OCI-M1 (cell line): ENCODE data around the gene ARHGAP25.

ENCODE experiments used
- DNase-seq: peaks from one replicate; lab custom pipeline; 2025; lab: John Stamatoyannopoulos, UW

Gene ARHGAP25

DNA sequence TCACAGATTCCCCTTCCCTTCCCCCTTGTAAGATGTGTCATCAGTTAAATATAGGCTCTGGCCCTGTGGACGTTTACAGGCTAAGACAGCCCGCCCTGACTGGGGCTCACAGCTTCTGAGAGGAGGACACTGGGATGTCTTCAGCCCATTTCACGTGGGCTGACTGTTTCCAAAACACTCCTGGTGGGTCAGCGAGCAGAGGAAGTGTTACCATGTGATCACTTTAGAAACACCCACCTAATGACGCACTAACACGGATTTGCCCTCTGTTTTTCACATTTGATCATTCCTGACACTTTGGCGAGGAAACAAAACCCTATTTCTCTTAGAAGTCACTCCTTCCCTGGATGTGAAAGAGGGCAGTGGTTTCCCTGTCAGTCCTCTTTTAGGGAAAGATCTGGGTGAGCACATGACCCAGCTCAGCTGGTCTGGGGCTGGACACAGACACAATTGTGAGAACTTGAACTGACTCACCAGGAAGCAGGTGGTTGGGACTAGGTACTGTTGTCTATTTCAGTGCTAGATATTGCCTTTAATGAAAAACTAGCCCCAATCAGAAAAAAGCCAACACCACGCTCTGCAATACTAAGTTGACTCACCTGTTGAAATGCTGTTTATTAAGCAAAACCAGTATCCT lies 97.7 kb downstream of the ARHGAP25 start:
- peak; percentile 73 for DNase-seq

DNA sequence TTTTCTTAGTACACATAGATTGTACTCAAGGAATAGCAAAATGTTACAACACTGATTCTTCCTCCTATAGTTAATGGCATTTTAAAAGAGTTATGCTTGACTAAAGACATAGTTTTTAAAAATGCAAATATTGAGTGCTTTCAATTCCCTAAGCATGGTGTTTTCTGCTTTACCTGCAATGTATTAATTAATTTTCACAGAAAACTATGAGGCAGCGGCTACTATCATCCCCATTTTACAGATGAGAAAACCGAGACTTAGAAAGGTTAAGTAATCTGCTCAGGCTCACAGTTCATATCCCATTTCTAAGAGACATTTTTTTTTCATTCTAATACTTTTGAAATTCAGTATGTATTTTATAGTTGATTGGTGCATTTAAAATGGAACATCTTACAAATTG lies 98.6 kb downstream of the ARHGAP25 start:
- no peak for DNase-seq

DNA sequence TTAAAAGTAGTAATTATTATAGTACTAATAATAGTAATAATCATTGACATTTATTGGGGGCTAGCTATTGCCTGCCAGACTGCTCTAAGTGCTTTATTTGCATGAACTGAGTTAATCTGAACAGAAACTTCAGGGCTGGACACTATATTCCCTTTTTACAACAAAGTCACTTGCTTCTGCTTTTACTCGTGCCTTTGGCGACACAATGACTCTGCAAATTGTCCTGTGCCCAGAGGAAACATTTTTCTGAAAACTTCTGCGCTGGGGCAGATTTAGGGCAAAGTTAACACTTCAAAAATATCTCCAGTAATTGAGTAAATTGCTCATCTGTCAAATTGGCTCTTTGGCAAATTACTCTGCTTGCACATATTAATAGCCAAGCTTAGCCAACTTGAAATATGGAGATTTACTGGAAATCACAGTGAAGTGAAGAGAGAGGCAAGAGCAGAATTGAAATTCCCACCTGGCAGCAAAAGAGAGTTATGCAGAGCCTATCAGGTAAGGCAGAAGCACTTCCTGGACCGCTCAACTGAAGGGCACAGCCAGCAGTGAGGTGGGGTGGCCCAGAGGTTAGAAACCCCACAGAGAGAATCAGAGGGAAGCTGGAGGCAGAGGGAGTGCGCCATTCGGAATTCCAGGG lies 100.2 kb downstream of the ARHGAP25 start:
- DNase-seq: peak; percentile 75

DNA sequence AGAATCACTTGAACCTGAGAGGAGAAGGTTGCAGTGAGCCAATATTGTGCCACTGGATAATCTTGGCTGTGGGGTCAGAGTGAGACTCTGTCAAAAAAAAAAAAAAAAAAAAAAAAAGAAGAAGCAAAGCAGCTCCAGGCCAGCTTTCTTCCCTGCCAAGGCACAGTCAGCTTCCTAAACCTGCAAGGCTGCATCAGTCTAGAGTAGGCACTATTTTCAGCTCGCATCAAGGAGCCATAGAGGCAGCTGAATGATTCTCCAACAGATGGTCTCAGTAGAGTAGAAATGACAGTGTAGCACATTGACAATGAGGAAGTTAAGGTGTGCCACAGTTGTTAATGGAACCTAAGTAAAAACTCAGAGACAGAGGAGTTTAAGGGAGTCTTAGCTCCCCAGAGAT lies 101.0 kb downstream of the ARHGAP25 start:
- peak; percentile 39 for DNase-seq

DNA sequence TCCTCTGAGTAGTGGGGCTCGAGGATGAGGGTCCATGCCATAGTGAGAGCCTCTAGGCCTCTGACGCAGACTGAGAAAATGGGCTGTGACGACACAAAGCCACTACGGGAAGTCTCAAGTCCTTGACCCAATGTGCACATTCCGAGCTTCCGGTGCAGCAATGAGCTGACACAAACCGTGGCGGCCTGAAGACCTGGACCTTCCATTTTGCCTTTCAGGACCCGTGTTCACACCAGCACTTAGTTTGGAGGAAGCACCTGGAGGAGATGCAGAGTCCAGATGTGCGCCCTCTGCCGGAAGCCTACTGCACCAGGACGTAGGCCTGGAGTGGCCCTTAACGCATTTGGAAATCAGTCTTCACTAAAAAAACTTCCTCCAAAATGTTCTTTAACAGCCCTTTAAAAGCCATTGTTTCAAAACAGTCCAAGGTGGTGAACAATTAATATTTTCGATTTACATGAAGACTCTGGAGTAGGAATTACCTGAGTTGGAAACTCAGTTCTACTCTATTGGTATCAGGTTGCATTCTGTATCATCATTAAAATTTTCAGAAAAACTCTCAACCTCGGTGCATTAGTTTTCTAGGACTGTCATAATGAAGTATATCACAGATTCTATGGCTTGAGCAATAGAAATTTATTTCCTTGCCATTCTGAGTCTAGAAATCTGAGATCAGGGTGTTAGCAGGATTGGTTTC lies 102.7 kb downstream of the ARHGAP25 start:
- peak; percentile 78 for DNase-seq

DNA sequence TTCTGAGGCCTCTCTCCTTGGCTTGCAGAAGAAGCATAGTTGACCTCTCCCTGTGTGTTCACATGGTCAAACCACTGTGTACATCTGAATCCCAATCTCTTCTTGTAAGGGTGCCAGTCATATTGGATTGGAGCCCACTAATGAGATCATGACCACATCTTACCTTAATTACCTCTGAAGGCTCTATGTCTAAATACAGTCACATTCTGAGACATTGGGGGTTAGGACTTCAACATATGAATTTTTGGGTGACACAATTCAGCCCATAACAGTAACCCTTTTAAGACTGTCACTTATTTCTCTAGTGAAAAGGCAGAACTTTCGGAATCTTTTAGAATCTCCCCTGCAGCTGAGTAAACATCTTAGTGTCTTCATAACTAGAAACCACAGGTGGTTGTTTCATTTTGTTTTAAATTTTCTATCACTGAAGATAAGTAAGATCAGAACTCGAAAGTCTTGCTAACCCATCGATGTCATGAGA lies 103.3 kb downstream of the ARHGAP25 start:
- DNase-seq: no peak

DNA sequence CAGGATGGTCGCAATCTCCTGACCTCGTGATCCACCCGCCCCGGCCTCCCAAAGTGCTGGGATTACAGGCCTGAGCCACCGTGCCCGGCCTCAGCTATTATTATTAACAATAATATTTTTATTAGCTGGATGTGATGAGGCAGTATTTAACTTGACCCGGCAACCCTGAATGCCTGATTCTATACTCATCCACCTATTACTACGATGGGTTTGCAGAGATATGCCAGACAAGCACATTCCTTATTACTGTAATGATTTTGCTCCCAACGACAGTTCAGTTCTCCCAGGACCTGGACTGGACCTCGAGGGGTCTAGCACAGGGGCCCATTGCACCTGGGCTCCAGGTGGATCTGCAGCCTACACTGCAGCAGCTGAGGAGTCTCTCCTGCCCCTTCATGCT lies 104.0 kb downstream of the ARHGAP25 start:
- no peak for DNase-seq

DNA sequence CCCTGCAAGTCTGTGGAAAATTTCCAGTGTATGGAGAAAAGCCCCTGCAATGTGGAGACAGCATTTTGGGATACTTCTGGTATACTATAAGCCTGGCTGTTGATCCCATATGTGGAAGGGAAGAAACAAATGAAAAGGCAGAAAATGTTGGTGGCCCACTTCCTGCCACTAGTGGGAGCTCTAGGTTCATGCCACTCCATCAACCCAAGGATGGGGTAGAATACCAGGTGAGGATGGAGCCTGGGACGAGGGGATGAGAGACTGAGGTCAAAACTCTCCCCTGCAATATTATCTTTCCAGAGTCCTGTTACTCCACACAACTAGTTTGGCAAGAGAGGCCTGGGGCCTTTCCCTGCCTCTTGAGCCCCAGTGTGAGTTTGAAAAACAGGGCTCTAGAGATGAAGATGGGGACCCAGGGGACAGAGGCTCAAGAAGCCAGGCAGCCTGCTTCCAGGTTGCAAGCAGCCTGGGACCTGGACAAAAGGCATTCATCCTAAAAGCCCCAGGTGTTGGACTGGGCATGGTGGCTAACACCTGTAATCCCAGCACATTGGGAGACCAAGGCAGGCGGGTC lies 104.7 kb downstream of the ARHGAP25 start:
- DNase-seq: peak; percentile 68

DNA sequence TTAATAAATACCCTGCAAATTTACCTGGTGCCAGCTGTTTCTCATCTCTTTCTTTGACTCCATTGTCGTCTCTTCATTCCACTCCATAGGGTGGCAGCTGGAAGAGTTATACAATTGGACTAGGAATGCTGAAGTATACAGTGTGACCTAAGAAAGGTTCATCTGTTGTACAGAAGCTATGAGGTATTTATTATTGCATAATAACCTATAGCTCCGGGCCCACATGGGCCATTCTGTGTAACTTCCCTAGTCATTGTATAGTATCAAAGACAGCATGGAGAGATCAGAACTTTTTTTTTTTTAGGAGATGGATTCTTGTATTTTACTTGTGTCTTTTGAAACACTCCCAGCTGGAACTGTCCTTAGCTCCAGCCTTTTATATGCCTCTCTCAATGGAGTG lies 110.4 kb downstream of the ARHGAP25 start:
- DNase-seq: no peak

DNA sequence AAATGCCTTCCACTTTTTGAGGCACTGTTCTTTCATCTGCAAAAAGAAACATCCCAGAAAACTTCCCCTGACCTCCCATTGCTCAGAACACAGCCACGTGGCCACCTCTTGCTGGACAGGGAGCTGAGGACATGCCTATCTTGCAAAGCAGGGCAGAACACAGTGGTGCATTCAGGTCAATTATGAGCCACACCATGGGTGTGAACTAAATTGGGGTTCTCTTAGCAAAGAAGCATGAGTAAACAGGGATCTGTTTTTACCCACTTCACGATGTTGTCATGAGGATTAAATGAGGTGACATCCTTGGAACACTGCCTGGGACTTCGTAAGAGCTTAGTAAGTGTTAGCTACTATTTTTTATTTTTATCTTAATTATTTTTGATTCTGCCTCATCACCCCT lies 111.5 kb downstream of the ARHGAP25 start:
- no peak for DNase-seq

DNA sequence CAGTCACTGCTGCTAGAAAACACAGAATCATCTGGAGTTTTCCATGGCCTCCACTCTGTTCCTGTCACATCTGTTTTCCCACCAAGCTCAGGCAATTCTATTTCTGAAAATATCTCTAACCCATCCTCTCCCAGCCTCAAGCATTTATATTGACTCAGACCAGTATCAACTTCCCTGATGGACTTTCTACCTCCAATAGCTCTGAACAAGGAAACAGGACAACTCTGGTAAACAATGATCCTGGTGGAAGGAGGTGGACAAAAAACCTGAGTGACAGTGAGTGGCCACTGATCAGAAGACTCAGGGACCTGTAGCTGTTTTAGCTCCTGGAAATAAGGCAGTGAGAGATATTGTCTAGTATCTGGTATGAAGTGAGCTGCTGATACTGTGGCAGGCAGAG lies 113.1 kb downstream of the ARHGAP25 start:
- DNase-seq: no peak

DNA sequence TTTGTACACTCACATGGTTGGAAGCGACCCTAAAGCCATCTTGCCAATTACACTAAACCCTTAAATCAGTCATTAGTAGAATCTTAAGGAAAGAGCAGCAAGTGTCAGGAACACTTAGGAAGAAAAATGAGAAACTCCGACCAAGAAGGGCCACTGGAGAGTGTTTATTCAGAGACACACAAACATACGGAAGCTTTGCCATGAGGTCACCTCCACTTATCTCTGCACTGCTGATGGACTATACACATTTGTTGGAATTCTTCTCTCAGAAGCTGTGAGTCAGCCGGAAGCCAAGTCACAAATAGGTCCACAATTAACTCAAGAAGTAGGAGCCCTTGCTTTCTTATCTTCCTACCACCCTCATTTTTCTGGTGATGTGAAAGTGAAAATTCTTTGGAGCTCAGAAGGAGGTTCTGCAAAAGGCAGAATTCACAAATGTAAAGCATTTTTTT lies 115.0 kb downstream of the ARHGAP25 start:
- DNase-seq: peak; percentile 66

DNA sequence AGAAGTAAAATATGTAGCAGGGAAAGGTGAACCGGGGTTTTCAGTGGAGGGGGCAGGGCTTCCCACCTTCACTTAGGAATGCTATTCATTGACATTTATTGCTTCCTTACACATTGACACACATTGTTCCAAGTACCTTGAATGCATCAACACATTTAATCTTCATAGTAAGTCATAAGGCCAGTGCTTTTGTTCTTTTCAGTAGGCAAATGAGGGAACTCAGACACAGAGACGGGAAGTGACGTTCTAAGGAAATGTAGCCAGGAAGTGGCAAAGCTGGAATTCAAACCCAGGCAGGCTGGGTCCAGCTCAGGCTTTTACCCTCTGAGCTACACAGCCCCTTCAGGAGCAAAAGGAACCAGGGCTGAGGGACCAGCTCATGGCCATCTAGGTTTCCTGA lies 115.9 kb downstream of the ARHGAP25 start:
- no peak for DNase-seq

DNA sequence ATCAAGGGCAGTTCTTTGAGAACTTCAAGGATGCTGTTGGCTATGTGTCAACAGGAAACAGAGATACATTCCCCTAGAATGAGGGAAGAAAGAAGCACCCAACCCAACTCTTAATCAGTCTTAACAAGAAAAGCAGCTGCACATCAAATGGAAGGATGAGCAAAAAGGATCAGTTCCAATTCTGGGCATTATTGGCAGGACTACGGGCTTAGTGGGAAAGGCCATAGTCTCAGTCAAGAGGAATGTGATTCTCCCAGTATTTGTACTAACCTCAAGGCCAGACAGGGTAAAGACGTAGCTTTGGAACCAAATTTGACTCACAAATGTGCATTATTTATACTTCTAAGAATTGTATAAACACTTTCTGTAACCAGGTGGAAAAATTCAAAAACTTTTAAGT lies 118.4 kb downstream of the ARHGAP25 start:
- no peak for DNase-seq

DNA sequence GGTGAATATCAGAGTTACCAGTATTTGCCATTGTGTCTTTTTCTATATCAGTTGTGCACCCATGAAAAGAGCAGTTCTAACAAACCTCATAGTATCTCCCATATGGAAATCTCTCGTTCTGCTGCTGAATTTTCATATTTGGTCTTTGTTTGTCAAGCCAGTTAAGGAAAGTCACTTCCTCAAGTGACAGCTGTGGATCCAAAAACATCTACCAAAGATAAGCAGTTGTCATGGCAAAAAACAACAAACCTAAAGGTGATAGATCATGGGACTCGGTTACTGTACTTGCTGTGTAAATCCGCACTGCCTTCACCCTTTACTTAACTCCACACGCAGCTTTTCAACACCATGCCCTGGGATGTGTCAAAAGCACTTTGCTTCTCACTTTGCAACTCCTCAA lies 119.3 kb downstream of the ARHGAP25 start:
- DNase-seq: no peak

DNA sequence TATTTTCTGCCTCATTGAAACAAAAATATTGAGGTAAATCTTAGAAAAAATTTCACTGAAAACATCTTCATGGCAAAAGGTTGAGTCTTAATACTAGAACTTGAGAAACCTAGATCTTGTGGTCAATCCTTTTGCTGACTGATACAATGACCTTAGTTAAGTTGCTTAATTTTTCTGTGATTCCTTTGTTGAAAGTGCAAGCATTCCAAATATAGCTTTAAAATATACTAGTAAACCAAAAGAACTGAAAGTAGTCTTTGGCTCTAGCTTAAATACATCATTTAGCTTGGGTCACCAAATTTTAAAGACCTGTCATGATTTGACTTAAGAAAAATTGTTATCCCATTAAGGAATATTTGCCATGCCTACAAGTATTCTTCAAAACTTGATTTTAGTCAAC lies 119.9 kb downstream of the ARHGAP25 start:
- DNase-seq: no peak

DNA sequence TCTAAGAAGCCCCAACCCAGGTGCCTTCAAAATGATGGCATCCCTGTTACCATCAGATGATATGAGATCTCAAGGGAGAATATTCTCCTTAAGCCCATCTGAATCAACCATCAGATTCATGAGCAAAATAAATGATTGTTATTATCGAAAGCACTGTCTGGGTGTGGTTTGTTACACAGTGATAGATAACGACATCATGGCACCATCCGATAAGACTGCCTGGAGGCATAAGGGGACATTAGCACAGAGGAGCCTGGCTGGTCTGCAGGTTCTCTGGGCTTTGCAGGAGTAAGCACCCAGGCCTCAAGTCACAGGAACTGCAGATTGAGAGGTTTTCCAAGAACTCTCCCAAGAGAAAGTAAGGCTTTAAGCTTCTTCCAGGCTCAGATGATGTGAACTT lies 120.9 kb downstream of the ARHGAP25 start:
- DNase-seq: peak; percentile 23

DNA sequence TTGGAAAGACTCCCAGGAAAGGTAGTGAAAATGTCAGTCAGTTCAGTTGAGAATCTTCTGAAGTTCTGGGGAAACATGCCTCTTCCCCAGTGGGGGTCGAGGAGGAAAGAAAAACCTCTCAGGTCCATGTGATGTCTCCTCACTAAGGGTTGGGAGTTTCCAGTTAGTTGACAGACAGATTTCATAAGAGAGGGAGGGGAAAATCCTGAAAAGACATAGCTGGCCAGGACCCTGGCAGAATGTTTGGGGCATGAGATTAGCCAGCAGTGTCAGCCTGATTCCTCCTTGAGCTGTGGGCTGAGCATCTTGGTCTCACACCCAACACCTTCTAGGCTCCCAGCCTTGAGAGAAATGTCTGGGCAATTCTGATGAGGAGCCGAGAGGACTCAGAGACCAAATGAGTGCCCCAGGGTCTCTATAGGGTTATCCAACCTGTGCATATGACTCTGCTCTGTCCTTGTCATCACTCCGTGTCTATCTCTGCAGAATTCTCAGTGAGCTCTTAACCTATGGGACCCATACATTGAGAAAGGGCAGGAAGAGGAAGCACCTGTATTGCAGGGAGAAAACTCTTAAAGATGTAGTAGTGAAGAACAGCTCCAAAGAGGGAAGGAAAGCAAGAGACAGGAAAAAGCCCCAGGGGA lies 122.7 kb downstream of the ARHGAP25 start:
- DNase-seq: no peak

DNA sequence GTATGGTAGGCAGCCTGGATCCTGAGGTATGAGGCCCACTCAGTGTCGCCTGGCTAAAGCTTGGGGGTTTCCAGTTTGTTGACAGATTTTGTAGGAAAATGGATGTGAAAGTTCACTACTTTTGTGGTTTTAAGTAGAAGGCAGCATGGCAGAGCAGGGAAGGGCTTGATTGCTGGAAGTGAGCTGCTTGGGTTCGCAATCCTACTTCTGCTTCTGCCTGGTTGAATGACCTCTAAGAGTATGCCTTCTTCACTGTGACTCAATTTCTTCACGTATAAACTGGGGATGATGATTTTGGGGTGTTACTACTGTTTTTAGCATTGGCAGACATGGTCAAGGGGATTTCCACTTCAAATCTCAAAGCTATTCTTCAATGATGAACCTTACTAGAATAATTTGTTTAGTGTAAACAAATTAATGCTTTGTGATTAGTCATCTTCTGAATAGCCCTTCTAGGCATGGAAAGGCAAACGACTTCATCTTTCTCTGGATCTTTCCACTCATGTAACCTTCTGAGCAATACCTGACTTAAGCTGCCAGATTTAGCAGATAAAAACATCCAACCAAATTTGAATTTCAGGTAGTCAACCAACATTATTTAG lies 123.3 kb downstream of the ARHGAP25 start:
- DNase-seq: no peak

DNA sequence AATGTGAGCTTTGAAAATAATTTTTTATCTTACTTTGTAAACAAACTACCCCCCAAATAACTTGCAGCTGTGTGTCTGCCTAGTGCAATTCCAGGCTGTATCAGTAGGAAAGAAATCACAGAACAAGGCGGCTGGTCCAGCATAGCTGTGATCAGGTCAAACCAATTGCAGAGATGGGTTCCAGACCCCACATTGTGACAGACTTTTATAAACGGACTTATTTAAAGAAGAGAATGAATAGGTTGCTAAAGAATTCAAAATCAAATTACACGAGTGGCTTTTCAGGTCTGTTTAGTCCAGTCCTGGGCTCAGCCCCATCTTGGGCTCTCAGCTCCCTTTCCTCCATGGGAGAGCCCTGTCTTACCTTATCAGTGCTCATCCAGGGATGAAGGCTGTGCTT lies 125.5 kb downstream of the ARHGAP25 start:
- DNase-seq: no peak

DNA sequence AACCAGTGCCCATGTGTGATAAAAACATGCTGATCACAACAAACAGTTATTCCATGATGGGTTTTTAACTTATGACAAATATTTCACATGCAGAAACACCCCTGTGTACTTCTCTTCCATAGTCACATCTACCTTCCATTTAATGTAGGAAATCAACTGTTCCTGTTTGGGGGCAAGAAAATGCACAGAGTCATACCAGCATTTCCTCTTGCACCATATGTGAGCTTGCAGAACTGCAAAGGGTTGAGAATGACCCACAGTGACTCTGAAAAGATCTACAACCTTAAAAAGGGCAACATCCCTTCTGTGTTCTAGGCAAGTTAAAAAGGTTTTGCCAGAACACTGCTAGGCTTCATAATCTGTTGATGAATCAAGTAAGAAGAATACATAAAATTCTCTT lies 126.7 kb downstream of the ARHGAP25 start:
- DNase-seq: no peak

DNA sequence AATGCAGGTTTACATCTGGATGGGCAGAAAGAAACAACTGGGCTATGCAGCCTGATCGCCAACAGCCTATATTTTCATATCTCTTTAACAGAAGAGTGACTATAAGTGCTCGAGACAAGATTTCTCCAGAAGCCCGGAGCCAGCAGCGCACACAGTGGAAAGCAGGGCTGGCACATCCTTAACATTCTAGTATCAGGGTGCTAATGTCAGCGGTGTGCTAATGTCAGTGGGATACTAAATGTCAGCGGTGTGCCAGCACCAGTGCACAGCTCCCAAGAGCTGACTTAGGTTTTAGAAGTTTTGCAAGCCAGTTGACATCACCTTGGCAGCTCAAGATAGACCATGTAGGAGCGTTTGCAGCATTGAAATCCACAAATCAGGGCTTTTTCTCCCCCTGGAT lies 128.3 kb downstream of the ARHGAP25 start:
- DNase-seq: no peak
